Measurements from ENCODE around the gene SIPA1L2. TPM values are rescaled to one million over a fixed set of nuclear protein-coding genes. Genes with fewer than 3 reads are reported as not detected.

The SIPA1L2 gene
- total and polyA plus RNA-seq, 2 of the 4 experiments (the other 2 are of a cell fraction): 7.1 to 13.4 TPM

- Histone ChIP-seq H2AFZ (replicated peaks; ENCODE audit: low read length, poor library complexity) (no peak overlapping the region), H3K18ac (ENCODE audit: low read depth, low read length) (no peak overlapping the region), H3K4ac (ENCODE audit: low read depth, low read length) (no peak overlapping the region), H3K4me3 (ENCODE audit: insufficient read depth, low read depth, low read length) (no peak overlapping the region), H3K23ac (ENCODE audit: low read depth, low read length) (no peak overlapping the region), H2BK5ac (ENCODE audit: low read depth, low read length, poor library complexity, severe bottlenecking) (no peak overlapping the region), H2BK120ac (ENCODE audit: low read depth, low read length) (no peak overlapping the region), H4K20me1 (ENCODE audit: insufficient read depth, low read length) (no peaks in the 10 kb centered on the region), H3K9me3 (ENCODE audit: control insufficient read depth, insufficient read depth, low read length) (no peaks in the 10 kb centered on the region), H2BK20ac (ENCODE audit: low read depth, low read length) (no peak overlapping the region), H3K9ac (ENCODE audit: low read depth, low read length) (no peak overlapping the region), H3K27me3 (ENCODE audit: control insufficient read depth, insufficient read depth, low read length) (peaks cover 4% of the 10 kb centered on the region), H3K4me1 (ENCODE audit: control insufficient read depth, insufficient read depth, low read length) (no peaks in the 10 kb centered on the region), H3K36me3 (ENCODE audit: control insufficient read depth, insufficient read depth, low read length) (no peaks in the 10 kb centered on the region), H3K9me1 (ENCODE audit: insufficient read depth, low read length) (no peaks in the 10 kb centered on the region), H2BK15ac (ENCODE audit: low read depth, low read length) (no peak overlapping the region), H2AK5ac (ENCODE audit: low read depth, low read length) (no peak overlapping the region), H3K4me2 (ENCODE audit: low read depth, low read length) (no peak overlapping the region), H3K79me1 (ENCODE audit: low read depth in 1 of 2, low read length in 2 of 2) (no peaks in the 10 kb centered on the region), H3K27ac (ENCODE audit: insufficient read depth, low read length) (no peak overlapping the region), H3K14ac (replicated peaks; ENCODE audit: low read depth, low read length) (no peak overlapping the region), H3K56ac (ENCODE audit: extremely low read depth, insufficient read depth, low read length) (no peak overlapping the region), H4K8ac (ENCODE audit: low read depth in 2 of 2, low read length in 2 of 2) (no peak overlapping the region), H4K91ac (ENCODE audit: insufficient read depth, low read depth, low read length) (no peak overlapping the region), H2AK9ac (replicated peaks; ENCODE audit: low read depth, low read length, poor library complexity) (no peak overlapping the region), H4K5ac (ENCODE audit: low read depth, low read length) (no peak overlapping the region)
- WGBS, 2 experiments (ENCODE audit: extremely low coverage in 2 of 2, insufficient read length in 1 of 2): no CpG with 5 or more reads among the region's 3 CpGs
- dilution Hi-C loops (cut with HindIII; ENCODE audit: low sequenced_read_pairs, unreplicated experiment) (no loop called here), in situ Hi-C loops (cut with MboI; ENCODE audit: low sequenced_read_pairs) (no loop called here), intact Hi-C loops (cut with micrococcal nuclease) (no loop called here)
- POLR2A ChIA-PET (ENCODE audit: unreplicated experiment): no interaction called here
- no peak for DNase-seq
- BruUV-seq (replicated peaks): no TSS peak
- no peak for ATAC-seq (ENCODE audit: low read depth)
- CTCF ChIA-PET: no interaction called here
- TF ChIP-seq BHLHE40 (IDR thresholded peaks at IDR 0.05; ENCODE audit: low read depth, low read length): no peak
- TF ChIP-seq USF2 (IDR thresholded peaks at IDR 0.05; ENCODE audit: low read depth, low read length): no peak
- TF ChIP-seq CTCF (conservative IDR thresholded peaks at IDR 0.05; ENCODE audit: low read depth, low read length): no peak
- no peak for TF ChIP-seq MAZ (IDR thresholded peaks at IDR 0.05; ENCODE audit: borderline replicate concordance, low read depth, low read length)
- no peak for TF ChIP-seq RCOR1 (IDR thresholded peaks at IDR 0.05; ENCODE audit: insufficient replicate concordance, low read length)
- TF ChIP-seq POLR2A (IDR thresholded peaks at IDR 0.05; ENCODE audit: low read depth, low read length): no peak
- no peak for TF ChIP-seq RAD21 (IDR thresholded peaks at IDR 0.05; ENCODE audit: low read length)
- TF ChIP-seq CEBPB (IDR thresholded peaks at IDR 0.05; ENCODE audit: low read depth, low read length): no peak
- TF ChIP-seq ELK1 (IDR thresholded peaks at IDR 0.05; ENCODE audit: borderline replicate concordance, low read depth, low read length): no peak
- TF ChIP-seq MXI1 (IDR thresholded peaks at IDR 0.05; ENCODE audit: borderline replicate concordance, low read depth, low read length): no peak
- no peak for TF ChIP-seq CHD1 (IDR thresholded peaks at IDR 0.05; ENCODE audit: low read depth, low read length)
- TF ChIP-seq RFX5 (IDR thresholded peaks at IDR 0.05; ENCODE audit: low read depth, low read length): no peak
- TF ChIP-seq MAFK (IDR thresholded peaks at IDR 0.05; ENCODE audit: low read depth, low read length): no peak
- no peak for TF ChIP-seq SMC3 (IDR thresholded peaks at IDR 0.05; ENCODE audit: low read depth, low read length)
- TF ChIP-seq FOS (IDR thresholded peaks at IDR 0.05; ENCODE audit: low read depth, low read length): no peak
- TF ChIP-seq NFE2L2 (IDR thresholded peaks at IDR 0.05; ENCODE audit: low read depth, low read length): no peak
These were observed 27.6 kb upstream of the SIPA1L2 start for GRCh38 chr1:232657426-232658005.

Data from IMR-90 (cell line).